T-helper 9 cell (primary cell): ENCODE measurements around the gene CFAP90.
A peak's percentile ranks its signal among the peaks of the same experiment; 100 is the strongest.

Experiments
- DNase-seq: peaks from one replicate; pipeline ENCODE4 v3.0.0-alpha.2; 2020
- total RNA-seq, 2 donors: gene quantifications; one replicate each; lab custom pipeline; 2026; lab: John Stamatoyannopoulos, UW

CFAP90 gene
- 0 reads per million in 2 donors for total RNA-seq

GRCh38 chr5:7850395-7851239 is at the start of gene CFAP90:
TSS of gene CFAP90 (minus strand) at chr5:7851133. CDS start at chr5:7851021, 112 bp downstream.
- DNase-seq = peak; percentile 47

DNA sequence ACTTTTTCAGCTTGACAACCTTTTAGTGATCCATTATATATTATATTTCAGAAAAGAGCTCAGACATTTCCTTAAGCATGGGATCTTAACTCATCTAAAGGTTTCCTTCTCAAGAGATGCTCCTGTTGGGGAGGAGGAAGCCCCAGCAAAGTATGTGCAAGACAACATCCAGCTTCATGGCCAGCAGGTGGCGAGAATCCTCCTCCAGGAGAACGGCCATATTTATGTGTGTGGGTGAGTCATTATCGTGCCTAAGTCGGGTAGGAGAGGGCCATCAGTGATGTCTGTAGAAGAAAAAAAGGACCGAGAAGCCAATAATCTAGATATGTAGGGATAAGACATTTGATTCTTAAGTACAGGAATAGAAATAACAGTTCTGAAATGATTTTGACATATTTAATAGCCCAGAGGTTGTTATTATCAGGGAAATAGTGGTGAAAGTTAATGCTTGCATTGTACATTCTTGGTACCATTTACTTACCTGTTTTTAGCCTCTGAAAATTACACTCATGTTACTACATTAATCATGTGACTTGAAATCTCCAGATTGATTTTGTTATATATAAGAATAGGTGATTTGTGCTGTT is 46.2 kb upstream of the CFAP90 start:
- no peak for DNase-seq

DNA sequence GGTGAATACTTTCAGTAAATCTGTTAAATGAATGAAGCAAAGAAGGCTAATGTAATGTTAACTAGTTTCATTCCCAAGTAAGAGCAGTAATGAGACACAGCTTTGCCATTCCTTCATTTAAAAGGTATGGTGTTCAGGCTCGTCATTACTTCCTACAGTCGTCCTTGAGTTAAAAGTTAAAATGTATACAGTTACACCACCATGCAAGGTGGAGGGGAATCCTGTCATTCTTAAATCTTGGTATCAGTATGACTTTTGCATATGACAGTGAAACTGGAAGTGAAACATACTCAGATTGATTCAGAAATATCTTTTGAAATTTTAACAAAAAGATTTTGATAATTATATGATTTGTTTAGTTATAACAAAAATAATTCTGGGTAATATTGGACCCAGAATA is 43.9 kb upstream of the CFAP90 start:
- DNase-seq = no peak

GRCh38 chr5:7894439-7894838 is 43.5 kb upstream of the CFAP90 start:
- DNase-seq = no peak

DNA sequence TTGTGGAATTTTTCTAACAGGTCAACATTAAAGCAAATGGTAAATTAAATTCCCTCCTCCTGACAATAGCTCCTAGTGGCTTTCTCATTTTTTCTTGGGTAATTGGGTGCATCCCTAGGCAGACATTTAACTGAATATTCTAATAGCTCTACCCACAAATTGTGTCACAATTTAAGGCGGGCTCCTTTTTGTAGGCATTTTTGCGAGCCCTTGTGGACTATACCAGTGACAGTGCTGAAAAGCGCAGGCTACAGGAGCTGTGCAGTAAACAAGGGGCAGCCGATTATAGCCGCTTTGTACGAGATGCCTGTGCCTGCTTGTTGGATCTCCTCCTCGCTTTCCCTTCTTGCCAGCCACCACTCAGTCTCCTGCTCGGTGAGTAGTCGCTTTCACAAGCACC is 38.0 kb upstream of the CFAP90 start:
- DNase-seq = no peak

- DNase-seq = no peak
These were observed 36.0 kb upstream of the CFAP90 start for GRCh38 chr5:7886849-7887475.

DNA sequence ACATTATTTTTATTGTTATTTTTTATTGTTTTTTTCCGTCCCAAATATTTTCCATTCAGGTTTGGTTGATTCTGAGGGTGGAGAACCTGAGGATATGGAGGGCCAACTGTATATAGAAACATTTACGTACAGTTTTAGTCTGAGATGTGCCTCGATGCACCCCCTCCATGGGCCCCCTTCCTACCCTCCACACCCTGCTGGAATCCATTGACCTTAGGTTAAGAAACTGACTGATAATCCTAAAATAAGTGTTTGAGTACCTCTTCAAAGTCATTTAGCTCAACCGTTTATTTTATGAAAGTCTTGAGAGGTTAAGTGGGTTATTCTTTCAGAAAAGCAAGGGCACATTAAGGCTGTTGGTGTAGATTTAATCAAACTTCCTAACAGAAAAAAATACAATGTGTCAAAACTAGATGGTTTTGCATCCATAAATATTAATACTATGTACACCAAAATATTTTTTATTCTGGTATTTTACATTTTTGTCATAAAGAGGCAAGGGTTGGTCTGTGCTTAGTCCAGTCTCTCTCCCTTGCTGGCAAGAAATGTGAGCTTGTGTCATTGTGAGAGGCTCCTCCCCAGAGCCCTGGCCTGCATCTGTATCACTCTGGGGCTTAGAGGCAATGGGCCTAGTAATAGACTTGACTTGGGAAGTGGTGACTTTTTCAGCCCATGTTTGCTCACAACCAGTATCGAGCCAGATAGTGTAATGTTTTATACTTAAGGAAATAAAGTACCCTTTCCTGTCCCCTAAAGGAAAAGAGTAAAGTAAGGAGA is 33.7 kb upstream of the CFAP90 start:
- DNase-seq = no peak

GRCh38 chr5:7882926-7883325 is 32.0 kb upstream of the CFAP90 start:
- no peak for DNase-seq

- no peak for DNase-seq
These were observed 30.9 kb upstream of the CFAP90 start for GRCh38 chr5:7881816-7882215.

DNA sequence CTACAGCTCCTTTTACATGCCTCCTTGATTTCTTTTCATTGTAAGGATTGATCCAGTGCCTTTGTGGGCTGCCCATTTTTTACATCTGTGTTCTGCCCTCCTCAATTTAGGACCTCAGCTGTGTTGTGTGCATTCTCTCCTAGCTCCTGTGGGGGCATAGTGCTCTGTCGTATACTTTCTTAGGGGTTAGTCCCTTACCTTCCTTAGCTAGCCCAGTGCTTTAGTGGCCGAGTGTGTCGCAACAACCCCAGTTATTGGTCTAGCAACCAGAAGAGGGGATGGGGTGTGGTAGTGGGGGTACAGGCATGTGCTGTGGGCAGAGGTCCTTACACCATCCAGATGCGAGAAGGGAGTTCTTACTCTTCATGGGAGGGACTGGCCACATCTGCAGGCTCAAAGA is 30.2 kb upstream of the CFAP90 start:
- DNase-seq = no peak

DNA sequence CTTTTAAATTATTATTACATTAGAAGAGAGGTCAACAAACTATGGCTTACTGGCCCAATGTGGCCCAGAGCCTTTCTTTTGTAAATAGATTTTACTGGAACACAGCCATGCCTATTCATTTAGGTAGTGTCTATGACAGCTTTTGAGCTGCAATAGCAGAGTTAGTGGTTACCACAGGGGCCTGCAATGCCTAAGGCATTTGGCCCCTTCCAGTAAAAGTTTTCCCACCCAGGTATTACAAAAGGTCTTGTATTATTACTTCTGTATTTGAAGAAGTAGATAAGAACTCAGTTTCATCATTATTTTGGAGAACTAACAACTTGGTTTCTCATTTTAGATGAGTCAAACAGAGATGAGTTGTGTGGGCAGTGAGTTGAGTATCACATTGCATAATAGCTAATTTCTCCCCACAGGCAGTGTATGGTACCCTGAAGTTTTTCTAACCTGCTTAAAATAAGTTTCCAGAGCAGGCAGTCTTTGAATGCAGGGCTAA is 27.5 kb upstream of the CFAP90 start:
- no peak for DNase-seq

DNA sequence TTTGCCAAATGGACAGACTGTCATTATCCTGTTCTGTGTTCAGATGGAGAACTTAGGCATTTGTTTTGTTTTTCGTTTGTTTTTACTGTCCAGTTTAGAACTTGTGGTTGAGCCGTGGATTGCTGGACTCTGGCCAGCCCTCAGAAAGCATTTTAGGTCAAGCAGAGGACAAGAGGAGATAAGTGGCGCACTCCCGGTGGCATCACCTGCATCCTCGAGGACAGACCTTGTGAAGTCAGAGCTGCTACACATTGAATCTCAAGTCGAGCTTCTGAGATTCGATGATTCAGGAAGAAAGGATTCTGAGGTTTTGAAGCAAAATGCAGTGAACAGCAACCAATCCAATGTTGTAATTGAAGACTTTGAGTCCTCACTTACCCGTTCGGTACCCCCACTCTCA is 26.9 kb upstream of the CFAP90 start:
- DNase-seq = no peak

DNA sequence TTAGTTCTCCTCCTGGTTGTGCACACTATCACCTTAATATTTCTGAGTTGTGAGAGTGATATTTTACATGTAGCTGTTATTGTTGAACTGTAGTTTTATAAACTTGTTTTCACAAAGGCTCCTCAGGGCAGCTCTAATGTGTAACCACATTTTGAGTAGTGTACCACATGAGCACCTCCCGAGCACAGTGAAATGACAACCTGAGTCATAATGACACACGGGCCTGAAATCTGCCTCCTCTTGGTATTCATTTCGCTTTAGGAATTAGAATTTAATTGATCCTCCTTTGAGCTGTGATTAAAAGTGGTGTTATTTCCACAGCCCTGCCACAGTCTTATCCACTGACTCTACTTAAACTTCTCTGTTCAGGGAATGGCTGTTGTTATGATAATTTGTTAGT is 25.9 kb upstream of the CFAP90 start:
- DNase-seq = no peak

- DNase-seq = no peak
These were observed 24.2 kb upstream of the CFAP90 start for GRCh38 chr5:7875151-7875550.

DNA sequence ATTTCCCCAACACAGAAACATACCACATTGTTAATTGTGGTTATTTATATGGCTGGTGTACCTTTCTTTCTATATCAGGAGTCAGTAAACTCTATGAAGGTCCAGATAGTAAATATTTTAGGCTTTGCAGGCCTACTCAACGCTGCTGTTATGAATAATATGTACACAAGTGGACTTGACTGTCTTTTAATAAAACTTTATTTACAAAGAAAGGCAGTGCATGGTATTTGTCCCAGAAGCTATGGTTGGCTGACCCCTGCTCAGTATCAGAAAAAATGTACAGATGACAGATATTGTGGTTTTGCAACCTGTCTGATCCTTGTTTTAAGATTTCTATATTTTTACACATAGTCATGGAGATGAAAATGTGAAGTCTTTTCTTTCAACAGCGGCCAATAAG is 23.7 kb upstream of the CFAP90 start:
- no peak for DNase-seq

DNA sequence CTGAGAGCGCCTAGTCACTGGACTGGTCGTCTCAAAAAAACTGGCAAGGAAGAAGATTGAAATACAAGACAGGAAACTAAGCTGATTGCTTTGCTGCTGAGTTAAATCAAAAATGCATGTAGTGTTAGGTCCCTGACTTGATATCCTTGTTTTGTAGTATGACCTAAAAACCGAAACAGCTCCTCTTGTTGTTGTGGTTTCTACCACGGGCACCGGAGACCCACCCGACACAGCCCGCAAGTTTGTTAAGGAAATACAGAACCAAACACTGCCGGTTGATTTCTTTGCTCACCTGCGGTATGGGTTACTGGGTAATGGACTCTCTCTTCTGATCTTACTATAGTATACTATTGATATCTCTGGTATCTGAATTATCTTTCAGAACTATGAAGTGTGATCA is 22.3 kb upstream of the CFAP90 start:
- DNase-seq = no peak

GRCh38 chr5:7872517-7873130 is 21.7 kb upstream of the CFAP90 start:
- DNase-seq = no peak

- no peak for DNase-seq
These were observed 20.7 kb upstream of the CFAP90 start for GRCh38 chr5:7871653-7872052.

- DNase-seq = peak; percentile 18
These were observed 18.7 kb upstream of the CFAP90 start for GRCh38 chr5:7869474-7870136.

- peak; percentile 83 for DNase-seq
These were observed 18.0 kb upstream of the CFAP90 start, which contains the start of the genes FASTKD3 and MTRR for GRCh38 chr5:7868773-7869473. TSS of gene FASTKD3 (minus strand) at chr5:7869031. CDS start at chr5:7868083, 948 bp downstream. TSS of gene MTRR (plus strand) at chr5:7869148. CDS start at chr5:7870795, 1,647 bp downstream.

- no peak for DNase-seq
These were observed 17.5 kb upstream of the CFAP90 start for GRCh38 chr5:7868427-7868772.
